ENCODE data around the gene MAP3K14.

- TF ChIP-seq CTCF (IDR thresholded peaks at IDR 0.05 in 4 of 5, conservative IDR thresholded peaks at IDR 0.05 in 1 of 5) (no peak), POLR2A (IDR thresholded peaks at IDR 0.05) (no peak)
Observed at GRCh38 chr17:45292696-45293412, 24.0 kb downstream of the MAP3K14 start.

Data from gastrocnemius medialis (tissue), 4 donors.